NCI-H526 treated with DMSO at 0.1 percent for 48 hours (cell line): ENCODE measurements around the gene KLHL35.
"Not testable (repeated sequence)": the region's sequence is repeated elsewhere in the genome, so short reads cannot be mapped to it uniquely, and the experiment has no call there.

Experiments used
- DNase-seq: peaks from one replicate; lab custom pipeline; 2025; lab: John Stamatoyannopoulos, UW

Gene KLHL35

DNA sequence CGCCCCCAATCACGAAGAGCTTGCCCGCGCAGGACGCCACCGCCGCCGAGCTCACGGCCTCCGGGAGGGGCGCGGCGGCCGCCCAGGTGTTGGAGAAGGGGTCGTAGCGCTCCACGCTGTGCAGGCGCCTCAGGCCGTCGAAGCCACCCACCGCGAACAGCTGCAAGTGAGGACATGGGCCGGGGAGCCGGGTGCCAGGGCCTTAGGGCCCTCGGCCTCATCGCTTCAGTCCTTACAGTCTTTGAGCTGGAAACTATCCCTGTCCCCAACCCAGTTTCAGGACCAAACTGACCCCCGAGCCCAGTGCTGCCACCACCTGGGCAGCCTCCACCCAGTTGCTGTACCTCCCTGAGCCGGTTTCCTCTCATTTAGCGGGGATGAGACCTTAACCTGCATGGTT is 7.6 kb downstream of the KLHL35 start:
- no peak for DNase-seq

DNA sequence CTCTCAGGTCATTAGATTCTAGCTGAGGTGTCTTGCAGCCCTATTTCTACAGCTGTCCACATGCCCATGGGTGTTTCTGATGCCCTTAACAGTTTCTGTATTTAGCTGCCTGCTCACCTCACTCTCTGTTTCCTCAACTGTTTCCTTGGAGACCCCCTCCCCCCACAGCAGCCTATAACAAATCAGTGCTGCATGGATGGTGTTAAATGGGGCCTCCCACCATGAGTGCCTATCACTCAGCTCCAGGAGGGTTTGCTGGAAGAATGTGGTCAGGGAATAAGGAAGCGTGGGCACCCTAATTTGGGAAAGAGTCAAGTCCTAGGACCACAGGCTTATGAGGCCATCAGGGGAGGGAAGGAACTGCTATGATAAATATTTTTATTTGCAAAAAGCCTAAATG is 8.6 kb downstream of the KLHL35 start:
- DNase-seq, result no peak

DNA sequence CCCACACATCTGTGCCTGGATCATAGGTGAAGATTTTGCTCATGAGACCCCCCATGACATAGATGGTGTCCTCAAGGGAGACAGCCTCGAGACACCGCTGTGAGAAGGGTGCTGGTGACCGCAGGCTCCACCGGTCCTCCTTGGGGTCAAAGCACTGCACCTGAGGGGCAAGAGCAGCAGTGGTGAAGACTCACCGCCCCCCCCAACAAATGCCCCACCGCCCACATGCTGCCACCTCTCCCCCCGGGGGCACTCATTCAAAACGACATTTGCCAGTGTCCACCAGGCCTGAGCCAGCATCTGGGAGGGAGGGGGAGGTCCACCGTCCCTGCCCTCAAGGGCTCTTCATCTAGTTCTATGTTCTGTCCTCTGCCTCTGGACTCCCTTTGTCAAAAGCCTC is 9.3 kb downstream of the KLHL35 start:
- DNase-seq, result no peak

DNA sequence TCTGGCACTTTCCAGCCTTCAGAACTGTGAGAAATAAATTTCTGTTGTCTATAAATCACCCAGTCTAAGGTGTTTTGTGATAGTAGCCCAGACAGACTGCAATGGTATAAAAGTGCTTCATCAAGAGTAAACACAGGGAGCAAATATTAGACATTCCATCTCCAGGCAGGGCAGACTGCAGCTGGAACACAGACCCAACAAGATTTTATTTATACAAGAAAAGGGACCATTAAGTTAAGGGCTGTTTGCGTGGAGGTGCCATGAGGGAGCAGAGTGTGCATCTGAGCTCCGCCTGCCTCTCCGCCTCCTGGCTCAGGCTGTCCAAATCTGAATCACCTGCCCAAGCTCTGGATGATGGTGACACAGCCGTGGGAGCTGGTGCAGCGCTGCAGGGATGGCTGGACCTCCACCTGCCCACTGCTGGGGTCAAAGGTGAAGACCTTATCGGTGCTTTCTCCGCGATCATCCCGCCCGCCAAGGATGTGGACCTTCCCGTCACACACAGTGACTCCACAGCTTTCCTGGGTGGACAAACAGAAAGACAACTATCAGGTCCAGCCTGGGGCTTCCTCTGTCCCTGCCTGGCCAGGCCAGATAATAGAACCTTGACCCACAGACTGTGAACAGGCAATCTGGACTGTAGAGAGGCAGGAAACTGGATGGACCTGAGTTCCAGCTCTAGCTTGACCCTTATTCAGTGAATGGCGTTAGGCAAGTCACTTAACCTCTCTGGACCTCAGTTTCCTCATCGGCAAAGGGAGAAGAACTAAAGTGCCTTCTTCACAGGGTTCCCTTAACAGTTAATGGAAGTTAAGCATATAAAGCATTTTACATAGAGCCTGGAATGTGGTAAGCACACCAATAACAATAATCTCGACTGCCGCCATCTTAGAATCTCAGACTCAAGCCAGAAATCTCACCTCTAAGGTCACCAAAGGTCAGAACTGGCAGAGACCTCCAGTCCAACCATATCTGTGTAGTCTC is 10.5 kb downstream of the KLHL35 start:
- no peak for DNase-seq

DNA sequence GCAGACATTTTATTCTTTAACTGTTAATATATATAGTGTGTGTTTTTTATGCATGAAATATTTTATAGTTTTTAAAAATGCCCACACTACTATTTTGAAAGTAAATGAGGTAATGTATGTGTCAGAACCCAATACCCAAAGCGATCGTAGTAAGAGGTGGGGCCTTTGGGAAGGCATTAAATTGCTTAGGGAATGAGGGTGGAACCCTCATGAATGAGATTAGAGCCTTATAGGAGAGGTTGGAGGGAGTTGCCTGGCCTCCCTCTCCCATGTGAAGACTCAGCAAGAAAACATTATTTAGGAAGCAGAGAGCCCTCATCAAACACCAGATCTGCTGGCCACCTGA is 11.1 kb downstream of the KLHL35 start:
- no peak for DNase-seq

DNA sequence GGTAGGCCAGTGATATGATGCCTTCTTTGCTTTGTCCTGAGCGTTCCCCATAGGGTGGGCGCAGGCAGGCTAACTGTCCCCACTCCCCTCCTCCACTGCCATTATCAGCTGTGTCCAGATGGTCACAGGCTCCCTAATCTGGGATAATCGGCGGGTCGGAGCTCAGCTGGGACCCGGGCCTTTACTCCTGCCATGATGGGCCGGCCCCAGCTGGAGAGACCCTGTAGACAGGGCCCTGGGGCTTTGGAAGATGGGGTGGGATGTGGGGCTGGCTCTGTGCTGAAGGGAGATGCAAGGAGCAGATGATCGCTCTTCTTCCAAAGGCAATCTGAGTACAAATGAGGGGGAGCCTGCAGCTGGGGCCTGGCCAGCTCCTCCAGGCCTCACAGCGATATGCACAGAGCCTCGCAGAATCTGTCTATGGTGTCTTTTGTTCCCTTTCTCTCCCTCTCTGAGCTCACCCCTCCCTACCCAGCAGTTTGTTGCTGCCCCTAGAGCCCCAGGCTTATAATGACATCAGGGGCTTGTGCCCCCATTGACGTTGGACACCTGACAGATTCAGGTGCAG is 11.9 kb downstream of the KLHL35 start:
- no peak for DNase-seq

DNA sequence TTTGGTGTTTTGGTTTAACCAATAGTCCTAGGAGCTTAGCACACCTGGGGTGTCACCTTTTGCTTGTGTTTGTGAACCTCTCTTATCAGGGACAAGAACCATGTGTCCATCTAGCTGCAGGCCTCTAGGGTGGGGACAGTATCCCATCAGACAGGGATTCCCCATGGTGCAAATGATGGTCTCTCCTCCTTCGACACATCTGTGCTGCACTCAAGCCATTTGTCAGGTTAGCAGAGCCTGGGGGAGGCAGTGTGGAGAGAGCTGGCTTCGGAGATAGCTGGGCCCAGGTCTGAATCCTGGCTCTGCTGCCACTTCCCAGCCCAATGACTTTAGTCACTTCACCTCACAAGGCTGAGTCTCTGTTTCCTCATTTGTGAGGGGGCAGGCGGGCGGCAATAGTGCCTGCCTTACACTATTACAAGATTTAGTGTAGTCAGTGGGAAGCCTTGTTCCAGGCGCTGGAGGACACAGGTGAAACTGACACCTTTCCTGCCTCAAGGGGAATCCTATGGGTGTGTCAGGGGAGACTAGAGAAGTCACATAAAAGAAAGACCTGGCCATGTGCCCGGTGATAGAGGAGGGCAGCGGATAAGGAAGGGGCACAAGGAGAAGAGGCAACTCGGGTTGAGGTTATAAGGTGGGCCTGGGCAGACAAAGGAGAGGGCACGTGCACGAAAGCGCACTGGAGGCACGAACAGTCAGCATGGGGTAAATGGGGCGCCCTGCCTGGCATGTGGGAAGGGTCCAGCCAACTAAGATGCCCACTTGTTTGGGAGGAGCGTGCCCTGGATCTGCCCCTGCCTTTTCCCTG is 12.6 kb downstream of the KLHL35 start:
- DNase-seq, result no peak

DNA sequence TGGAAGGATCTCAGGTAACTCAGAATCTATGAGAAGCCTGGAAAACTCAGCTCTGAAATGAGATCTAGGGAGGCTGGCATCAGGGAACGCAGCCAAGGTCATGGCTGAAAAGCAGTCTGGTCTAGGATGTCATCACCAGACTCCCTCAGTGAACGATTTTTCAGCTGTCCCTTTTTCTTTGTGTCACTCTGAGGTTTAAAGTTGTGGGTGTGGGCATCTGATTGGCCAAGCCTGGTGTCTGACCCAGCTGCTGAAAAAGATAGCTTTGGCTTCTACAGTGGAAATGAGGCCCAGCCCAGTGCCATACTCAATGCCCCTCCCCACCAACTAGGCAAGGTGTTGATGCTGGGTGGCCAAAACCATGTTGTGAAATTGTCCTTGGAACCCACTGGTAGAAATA is 19.1 kb downstream of the KLHL35 start:
- DNase-seq, result no peak

DNA sequence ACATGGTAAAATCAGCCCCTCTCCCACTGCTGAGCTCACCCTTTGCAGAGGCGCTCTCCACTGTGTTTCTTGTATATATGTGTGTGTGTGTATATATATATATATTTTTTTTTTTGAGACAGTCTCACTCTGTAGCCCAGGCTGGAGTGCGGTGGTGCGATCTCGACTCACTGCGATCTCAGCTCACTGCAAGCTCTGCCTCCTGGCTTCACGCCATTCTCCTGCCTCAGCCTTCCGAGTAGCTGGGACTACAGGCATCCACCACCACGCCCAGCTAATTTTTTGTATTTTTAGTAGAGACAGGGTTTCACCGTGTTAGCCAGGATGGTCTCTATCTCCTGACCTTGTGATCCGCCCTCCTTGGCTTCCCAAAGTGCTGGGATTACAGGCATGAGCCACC is 19.9 kb downstream of the KLHL35 start:
- DNase-seq, result not testable (repeated sequence)

DNA sequence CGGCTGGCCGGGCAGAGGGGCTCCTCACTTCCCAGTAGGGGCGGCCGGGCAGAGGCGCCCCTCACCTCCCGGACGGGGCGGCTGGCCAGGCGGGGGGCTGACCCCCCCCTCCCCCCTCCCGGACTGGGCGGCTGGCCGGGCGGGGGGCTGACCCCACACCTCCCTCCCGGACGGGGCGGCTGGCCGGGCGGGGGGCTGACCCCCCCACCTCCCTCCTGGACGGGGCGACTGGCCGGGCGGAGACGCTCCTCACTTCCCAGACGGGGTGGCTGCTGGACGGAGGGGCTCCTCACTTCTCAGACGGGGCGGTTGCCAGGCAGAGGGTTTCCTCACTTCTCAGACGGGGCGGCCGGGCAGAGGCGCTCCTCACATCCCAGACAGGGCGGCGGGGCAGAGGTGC is 23.0 kb downstream of the KLHL35 start:
- DNase-seq, result not testable (repeated sequence)

DNA sequence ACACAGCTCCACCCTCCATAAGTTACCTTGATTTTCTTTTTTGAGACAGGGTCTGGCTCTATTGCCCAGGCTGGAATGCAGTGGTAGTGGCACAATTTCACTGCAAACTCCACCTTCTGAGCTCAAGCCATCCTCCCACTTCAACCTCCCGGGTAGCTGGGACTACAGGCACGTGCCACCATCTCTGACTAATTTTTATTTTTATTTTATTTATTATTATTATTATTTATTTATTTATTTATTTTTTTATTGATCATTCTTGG is 24.1 kb downstream of the KLHL35 start:
- no peak for DNase-seq

DNA sequence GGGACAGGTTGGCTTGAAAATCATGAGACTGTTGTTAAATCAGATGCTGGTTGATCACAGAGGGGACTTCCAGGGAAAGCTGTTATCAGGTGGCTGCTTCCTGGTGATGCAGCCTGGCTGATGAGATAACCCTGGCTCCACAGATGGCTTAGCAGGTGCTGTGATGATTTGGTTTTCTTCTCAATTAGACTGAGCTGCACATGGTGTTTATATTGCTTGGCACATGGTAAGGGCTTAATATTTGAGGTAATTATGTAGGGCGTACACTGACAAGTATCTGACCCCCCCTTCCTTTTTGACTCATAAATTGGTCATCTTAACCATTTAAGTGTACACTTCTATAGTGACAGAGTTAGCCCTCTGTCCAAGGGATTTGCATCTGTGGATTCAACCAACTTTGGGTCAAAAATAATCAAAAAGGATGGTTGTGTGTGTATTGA is 26.6 kb downstream of the KLHL35 start:
- no peak for DNase-seq

DNA sequence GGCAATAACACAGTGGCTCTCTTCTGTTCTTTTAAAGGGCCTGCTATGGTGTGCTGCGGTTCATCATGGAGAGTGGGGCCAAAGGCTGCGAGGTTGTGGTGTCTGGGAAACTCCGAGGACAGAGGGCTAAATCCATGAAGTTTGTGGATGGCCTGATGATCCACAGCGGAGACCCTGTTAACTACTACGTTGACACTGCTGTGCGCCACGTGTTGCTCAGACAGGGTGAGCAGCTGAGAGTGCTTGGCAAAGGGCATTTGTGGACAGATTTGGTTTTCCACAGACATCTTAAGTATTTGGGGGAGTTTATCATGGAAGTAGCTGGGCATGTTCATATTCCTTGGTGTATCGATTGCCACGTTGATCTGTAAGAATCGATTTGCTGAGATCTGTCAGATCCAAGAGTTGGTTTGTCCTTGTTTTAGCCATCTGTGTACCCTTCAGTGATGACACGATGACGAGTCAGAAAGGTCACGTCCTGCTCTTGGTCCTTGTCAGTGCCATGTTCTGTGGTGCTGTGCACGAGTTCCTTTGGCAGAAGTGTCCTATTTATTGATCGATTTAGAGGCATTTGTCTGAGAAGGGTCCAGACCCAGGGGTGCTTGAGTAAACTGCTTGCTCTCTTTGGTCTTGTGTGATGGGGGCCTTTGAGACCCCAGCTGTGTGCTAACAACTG is 28.9 kb downstream of the KLHL35 start:
- DNase-seq, result no peak

DNA sequence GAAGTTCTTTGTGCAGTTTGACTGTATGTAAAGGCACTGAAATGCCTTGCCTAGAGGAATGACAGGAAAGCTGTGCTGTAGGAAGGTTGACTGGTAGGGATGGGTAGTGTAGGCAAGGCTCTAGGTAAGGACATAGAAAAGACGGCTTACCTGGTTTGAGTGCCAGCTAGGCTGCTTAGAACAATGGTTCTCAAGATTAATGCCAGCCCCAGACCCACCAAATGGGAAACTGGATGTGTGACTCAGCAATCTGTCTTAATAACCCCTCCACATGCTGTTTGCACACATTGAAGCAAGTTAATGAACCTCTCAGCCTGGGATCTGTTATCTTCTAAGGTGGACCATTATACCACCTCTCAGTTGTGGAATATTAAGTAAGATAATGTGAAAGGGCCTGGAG is 30.0 kb downstream of the KLHL35 start:
- DNase-seq, result no peak

DNA sequence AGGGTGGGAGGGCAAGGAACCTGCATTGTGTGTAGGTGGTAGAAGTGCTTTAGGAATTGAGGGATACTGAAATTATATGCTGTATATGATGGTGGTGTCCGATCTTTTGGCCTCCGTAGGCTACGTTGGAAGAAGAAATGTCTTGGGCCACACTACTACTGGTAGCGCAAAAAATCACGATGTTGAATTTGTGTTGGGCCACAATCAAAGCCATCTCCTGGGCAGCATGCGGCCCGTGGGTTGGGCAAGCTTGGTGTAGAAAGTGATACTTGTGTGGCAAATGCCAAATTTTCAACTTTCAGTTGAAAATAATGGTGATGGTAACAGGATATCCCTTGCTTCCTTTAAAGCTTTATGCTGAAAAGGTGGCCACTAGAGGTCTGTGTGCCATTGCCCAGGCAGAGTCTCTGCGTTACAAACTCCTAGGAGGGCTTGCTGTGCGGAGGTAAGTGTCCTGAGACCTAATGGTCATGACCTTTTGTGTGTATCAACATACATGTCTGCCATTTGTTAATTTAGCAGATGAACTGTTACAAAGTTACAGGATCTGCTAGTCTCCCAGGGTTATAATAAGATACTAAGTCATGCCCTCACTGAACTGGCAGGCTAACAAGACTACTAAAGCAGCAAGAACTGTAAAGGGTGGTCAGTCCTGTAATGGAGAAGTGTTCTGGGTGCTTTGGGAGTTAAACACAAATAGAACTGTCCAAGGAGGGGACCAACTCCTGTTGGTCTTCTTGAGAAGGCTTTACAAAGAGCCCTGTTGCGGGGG is 30.8 kb downstream of the KLHL35 start:
- no peak for DNase-seq

DNA sequence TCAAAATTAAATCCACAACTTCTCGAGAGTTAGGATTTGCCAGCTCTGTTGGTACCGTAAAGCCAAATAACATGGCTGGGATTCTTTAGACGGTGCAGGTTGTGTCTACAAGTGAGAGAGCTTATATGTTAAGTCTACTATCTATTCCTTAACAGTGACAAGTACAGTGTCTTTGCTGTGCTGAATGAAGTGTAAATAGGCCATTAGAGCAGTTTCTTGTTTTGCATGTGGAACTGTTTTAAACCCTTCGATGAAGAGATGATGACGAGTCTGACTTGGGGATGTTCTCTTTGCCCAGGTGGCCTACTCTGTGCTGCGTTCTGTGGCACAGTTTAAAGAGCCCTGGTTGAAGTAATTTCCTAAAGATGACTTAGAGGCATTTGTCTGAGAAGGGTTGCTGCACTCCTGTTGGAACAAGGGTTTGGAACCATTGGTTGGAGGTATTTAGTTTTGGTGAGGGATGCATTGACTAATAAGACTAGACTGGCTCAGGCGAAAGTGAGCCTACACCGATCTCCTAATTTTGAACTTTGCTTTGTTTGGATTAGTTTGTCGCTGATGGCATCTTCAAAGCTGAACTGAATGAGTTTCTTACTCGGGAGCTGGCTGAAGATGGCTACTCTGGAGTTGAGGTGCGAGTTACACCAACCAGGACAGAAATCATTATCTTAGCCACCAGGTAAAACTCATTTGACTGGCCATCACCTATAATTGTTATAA is 32.7 kb downstream of the KLHL35 start:
- DNase-seq, result no peak

DNA sequence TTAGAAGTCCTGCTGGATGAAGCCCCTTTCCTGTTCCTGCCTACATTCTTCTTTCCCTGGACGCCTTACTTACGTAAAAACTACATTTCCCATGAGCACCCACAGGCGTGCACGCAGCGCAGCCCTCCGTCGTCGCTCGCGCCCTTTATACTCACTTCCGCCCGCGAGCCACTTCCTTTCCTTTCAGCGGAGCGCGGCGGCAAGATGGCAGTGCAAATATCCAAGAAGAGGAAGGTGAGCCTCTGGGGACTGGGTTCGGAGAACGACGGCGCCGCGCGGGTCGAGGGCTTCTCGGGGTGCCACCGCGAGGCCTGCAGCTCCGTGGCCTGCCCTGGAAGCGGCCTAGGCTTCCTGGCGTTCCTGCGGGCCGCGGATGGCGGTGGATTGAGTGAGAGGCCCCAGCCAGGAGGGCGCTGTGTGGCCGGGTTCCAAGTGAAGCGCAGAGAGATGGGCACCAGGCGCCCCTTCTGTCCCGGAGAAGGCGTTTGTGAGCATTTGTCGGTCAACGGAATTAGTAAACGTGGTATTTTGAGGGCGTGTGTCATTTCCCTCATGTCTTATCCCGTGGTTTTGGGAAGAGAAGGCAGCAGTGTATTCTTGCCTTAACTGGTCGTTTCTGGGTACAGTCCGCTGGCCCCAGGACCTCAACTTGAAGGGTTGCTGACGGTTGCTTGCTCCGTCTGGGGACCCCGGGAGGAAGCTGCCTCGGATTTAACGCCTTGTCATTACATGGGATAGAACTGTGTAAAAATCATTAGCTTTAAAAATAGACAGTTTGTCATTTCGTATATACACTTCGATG is 33.5 kb downstream of the KLHL35 start, which contains the start of gene RPS3:
Gene RPS3, plus strand, starts transcription at position 175 of the 802 bp plus-strand sequence. Its CDS starts 30 bp downstream, at position 205.
- DNase-seq, result peak; percentile 90

DNA sequence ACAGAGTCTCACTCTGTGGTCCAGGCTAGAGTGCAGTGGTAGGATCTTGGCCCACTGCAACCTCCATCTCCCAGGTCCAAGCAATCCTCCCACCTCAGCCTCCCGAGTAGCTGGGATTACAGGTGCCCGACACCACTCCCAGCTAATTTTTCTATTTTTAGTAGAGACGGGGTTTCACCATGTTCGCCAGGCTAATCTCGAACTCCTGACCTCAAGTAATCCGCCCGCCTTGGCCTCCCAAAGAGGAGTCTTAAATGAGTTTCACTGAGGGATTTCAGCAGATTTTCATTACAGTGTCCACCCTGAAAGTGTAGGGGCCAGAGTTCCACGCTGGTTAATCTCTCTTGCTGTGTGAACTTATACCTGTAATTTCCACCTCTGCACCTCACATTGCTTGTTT is 34.1 kb downstream of the KLHL35 start:
- no peak for DNase-seq

DNA sequence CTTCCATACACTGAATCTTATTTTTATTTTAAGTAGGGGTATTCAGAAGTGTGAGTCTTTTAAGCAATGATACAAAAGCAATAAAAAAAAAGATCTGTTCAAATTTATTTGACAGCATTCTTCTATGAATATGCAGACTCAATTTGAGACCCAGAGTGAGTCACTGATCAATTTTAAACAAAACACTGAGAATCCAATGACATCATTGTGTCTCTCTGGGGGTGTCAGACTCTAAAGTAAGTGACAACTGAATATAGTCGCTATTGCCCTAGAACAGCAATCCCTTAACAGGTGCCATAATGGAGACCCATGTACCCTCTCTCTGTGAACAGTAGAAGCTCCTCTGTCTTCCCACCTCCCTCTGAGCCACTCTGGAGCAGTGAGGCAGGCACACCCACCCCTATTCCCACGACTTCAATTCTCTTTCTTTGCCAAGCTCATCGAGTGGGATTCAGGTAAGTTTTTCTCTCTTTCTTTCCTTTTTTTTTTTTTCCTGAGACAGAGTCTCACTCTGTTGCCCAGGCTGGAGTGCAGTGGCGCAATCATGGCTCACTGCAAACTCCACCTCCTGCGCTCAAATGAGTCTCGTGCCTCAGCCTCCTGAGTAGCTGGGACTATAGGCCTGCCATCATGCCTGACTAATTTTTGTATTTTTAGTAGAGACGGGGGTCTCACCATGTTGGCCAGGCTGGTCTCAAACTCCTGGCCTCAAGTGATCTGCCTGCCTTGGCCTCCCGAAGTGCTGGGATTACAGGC is 38.7 kb downstream of the KLHL35 start:
- no peak for DNase-seq
